Endometrial microvascular endothelial cells (primary cell): ENCODE data around the gene EPHA5. TPM values are rescaled to one million over a fixed set of nuclear protein-coding genes. Genes with fewer than 3 reads are reported as not detected.

Source experiments
- in situ Hi-C: cut with HindIII; loops from 2 replicates; pipeline ENCODE4 v1.10.0; 2017; ENCODE audit warnings: low sequenced_read_pairs, low pct_unique_long_range_greater_than_20kb; ENCODE audit errors: inconsistent ontology term
- total RNA-seq: library from RNA; depleted of rRNA; stranded (reverse); fragments of >200 nt; gene quantifications from one replicate; pipeline ENCODE4 v1.2.3, GENCODE V29; 2015; ENCODE audit errors: inconsistent ontology term

Gene EPHA5
- total RNA-seq, 1 donor from 2014 or later = under 0.01 TPM

GRCh38 chr4:65645185-65645584 lies 25.1 kb downstream of the EPHA5 start:
- in situ Hi-C loops = no loop called here

DNA sequence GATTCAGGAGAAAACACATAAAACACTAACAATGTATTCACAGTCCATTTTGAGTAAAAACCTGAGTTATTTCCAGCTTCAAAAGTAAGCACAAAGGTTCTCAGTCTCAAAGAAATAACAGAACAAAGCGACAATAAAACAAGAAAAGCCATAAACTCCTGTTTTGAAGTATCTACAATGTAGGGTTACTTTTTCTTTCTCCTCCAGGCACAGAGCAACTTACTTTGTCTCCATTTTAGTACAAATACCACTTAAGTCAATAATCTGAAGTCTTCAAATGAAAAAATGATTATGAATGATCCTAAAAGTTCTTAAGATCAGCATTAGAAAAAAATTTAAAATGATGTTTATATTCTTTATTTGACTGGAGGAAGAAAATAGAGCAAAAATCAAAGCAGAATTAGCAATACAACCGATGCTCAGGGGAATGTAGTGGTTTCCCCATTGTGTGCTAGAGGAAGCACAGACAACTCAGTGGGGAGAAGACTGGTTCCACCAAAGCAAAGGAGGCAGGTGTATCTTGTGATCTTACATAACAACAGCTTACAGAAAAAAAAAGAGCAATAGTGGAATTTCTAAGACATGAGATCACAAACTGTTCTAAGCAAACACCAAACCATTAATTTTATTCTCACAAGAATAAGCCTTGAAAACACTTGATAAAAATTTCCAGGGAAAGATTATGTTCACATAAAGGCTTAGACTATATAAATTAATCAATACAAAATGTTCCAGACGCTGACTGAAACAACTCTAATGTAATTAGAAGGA lies 35.1 kb downstream of the EPHA5 start:
- in situ Hi-C loops = no loop called here

- in situ Hi-C loops = no loop called here
Measured at GRCh38 chr4:65624651-65625050, 45.6 kb downstream of the EPHA5 start.

- in situ Hi-C loops = no loop called here
Measured at GRCh38 chr4:65623506-65623905, 46.8 kb downstream of the EPHA5 start.

GRCh38 chr4:65617416-65617815 lies 52.9 kb downstream of the EPHA5 start:
- in situ Hi-C loops = no loop called here

- in situ Hi-C loops = no loop called here
Measured at GRCh38 chr4:65604515-65604914, 65.8 kb downstream of the EPHA5 start.

GRCh38 chr4:65600656-65601055 lies 69.6 kb downstream of the EPHA5 start:
- in situ Hi-C loops = no loop called here

GRCh38 chr4:65599340-65599739 lies 70.9 kb downstream of the EPHA5 start:
- in situ Hi-C loops = no loop called here

- in situ Hi-C loops = no loop called here
Measured at GRCh38 chr4:65597697-65598096, 72.6 kb downstream of the EPHA5 start.

GRCh38 chr4:65592089-65592488 lies 78.2 kb downstream of the EPHA5 start:
- in situ Hi-C loops = no loop called here

GRCh38 chr4:65589921-65590320 lies 80.4 kb downstream of the EPHA5 start:
- in situ Hi-C loops = no loop called here

- in situ Hi-C loops = no loop called here
Measured at GRCh38 chr4:65589331-65589730, 81.0 kb downstream of the EPHA5 start.

GRCh38 chr4:65580551-65580950 lies 89.7 kb downstream of the EPHA5 start:
- in situ Hi-C loops = no loop called here

GRCh38 chr4:65566473-65566872 lies 103.8 kb downstream of the EPHA5 start:
- in situ Hi-C loops = no loop called here

DNA sequence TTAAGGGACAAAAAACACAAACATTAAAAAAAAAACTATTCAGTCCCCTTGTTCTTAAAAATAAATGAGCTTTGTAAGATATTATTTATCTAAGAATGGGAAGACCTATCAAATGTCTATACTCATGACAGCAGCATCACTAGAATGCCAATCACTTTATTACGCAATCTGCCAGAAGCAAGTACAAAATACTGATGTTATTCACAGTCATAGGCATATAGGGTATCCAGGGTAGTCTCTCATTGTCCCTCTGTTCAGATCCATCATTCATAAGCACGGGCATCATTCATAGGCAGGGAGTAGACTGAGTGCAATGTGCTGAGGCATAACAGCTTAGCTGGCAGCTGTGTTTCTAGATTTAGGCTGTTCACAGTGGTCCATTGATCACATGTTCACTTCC lies 109.1 kb downstream of the EPHA5 start:
- in situ Hi-C loops = no loop called here

GRCh38 chr4:65559270-65559669 lies 111.0 kb downstream of the EPHA5 start:
- in situ Hi-C loops = no loop called here

DNA sequence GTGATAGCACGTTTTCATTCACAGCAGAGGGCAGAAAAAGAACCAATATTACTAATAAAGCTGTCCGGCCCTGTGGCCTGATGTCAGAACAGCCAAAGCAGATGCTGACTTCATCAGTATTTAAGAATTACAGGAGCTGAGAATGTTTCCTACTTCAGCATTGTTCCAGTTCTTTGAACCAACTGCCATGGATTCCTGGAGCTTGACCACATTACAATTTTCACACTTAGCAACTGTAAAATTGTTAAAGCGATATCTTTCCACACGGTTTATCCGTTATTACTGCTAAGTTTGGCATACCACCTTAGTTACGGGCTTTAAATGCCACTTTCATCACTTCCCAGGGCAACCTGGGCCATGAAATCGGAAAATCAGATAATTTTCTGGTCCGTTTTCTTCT lies 118.2 kb downstream of the EPHA5 start:
- in situ Hi-C loops = no loop called here

GRCh38 chr4:65550500-65550899 lies 119.8 kb downstream of the EPHA5 start:
- in situ Hi-C loops = no loop called here

- in situ Hi-C loops = no loop called here
Measured at GRCh38 chr4:65546882-65547416, 123.3 kb downstream of the EPHA5 start.

GRCh38 chr4:65538571-65538970 lies 131.7 kb downstream of the EPHA5 start:
- in situ Hi-C loops = no loop called here

- in situ Hi-C loops = no loop called here
Measured at GRCh38 chr4:65535113-65535512, 135.2 kb downstream of the EPHA5 start.
